HepG2 (cell line): Measurements from ENCODE around the gene ZNF846. TPM values are rescaled to one million over a fixed set of nuclear protein-coding genes. Genes with fewer than 3 reads are reported as not detected.

ENCODE experiments used
- ATAC-seq: fragments of 200-7000 bp; cut with Tn5 transposase; 3 replicates; pipeline ENCODE4 v1.9.1; 2020; ENCODE audit warnings: mild to moderate bottlenecking, moderate library complexity
- BruUV-seq: library from RNA; stranded (reverse); fragments of 400-500 nt; replicated peaks from 2 replicates; lab custom pipeline; 2021; lab: Mats Ljungman, UMichigan
- CTCF ChIA-PET: fragments of 300-600 bp; formaldehyde crosslinking; extraction: SDS; loops from one replicate; lab custom pipeline; 2021; ENCODE audit warnings: low total read pairs, inconsistent platforms, low intra/inter-chr PET ratio; lab: Yijun Ruan, JAX
- POLR2A ChIA-PET: fragments of 350-600 bp; sonication (Branson Sonifier 250); formaldehyde crosslinking; loops from one replicate; lab custom pipeline; 2020; ENCODE audit warnings: antibody characterized with exemption, inconsistent platforms; lab: Yijun Ruan, JAX
- DNase-seq: peaks from one replicate; pipeline ENCODE4 v3.0.0-alpha.2; 2015; ENCODE audit warnings: low spot score
- FAIRE-seq: peaks from 3 replicates; lab custom pipeline; 2011; peaks lifted over from hg19 to GRCh38; lab: Jason Lieb, UNC
- H2AFZ ChIP-seq: one replicate; pipeline ENCODE4 v1.6.1; 2011; ENCODE audit warnings: low read length, inconsistent platforms
- H3K27ac ChIP-seq: fragments of 300-600 bp; 3 replicates; pipeline ENCODE4 v1.8.0; 2011; ENCODE audit warnings: mixed run types, mild to moderate bottlenecking, mixed read lengths, low read length, inconsistent platforms; ENCODE audit not compliant: insufficient read depth; ENCODE audit errors: extremely low read length
- H3K27me3 ChIP-seq, 2 experiments: fragments of 200-600 bp in 1 of 2; 2 replicates in 1 of 2; 3 replicates in 1 of 2; pipeline versions ENCODE4 v1.6.0 to v1.8.0; 2011; ENCODE audit warnings: low read length in 2 of 2, mild to moderate bottlenecking in 2 of 2, moderate library complexity in 2 of 2, inconsistent platforms in 1 of 2; ENCODE audit not compliant: insufficient read depth in 2 of 2, control insufficient read depth in 1 of 2
- H3K36me3 ChIP-seq, 2 experiments: fragments of 200-600 bp in 1 of 2; replicated peaks in 1 of 2; 2 replicates in 1 of 2; 3 replicates in 1 of 2; pipeline versions ENCODE4 v1.5.1 to v1.8.0; 2011; ENCODE audit warnings: low read length in 2 of 2, inconsistent platforms in 1 of 2; ENCODE audit not compliant: insufficient read depth in 2 of 2, control insufficient read depth in 1 of 2
- H3K4me1 ChIP-seq: 2 replicates; pipeline ENCODE4 v1.5.1; 2012; ENCODE audit warnings: low read length, inconsistent platforms; ENCODE audit not compliant: insufficient read depth
- H3K4me2 ChIP-seq: 2 replicates; pipeline ENCODE4 v1.6.0; 2011; ENCODE audit warnings: low read depth, low read length, inconsistent platforms
- H3K4me3 ChIP-seq, 3 experiments: fragments of 200-600 bp in 1 of 3; sonication (generic), shearing (Covaris generic) in 1 of 3; replicated peaks in 1 of 3; 2 replicates each; pipeline ENCODE4 v1.5.1; 2011 to 2016; ENCODE audit warnings: low read length in 3 of 3, inconsistent platforms in 2 of 3, low read depth in 2 of 3, mild to moderate bottlenecking in 2 of 3, control low read depth in 1 of 3, mixed read lengths in 1 of 3; ENCODE audit not compliant: insufficient read depth in 1 of 3
- H3K79me2 ChIP-seq: one replicate; pipeline ENCODE4 v1.6.1; 2011; ENCODE audit warnings: low read length, inconsistent platforms; ENCODE audit not compliant: insufficient read depth
- H3K9ac ChIP-seq: 2 replicates; pipeline ENCODE4 v1.6.0; 2011; ENCODE audit warnings: mild to moderate bottlenecking, low read depth, low read length, inconsistent platforms; ENCODE audit not compliant: insufficient read depth
- H3K9me3 ChIP-seq: 2 replicates; pipeline ENCODE4 v1.5.1; 2012; ENCODE audit warnings: mild to moderate bottlenecking, low read length
- H4K20me1 ChIP-seq: 2 replicates; pipeline ENCODE4 v1.6.0; 2011; ENCODE audit warnings: inconsistent platforms, mild to moderate bottlenecking, low read length, moderate library complexity; ENCODE audit not compliant: insufficient read depth
- ATAD3A ChIP-seq: sonication (generic); formaldehyde crosslinking; IDR thresholded peaks from 2 replicates; pipeline ENCODE4 v1.4.0; 2020; ENCODE audit warnings: missing genetic modification reagents
- GATAD1 ChIP-seq: IDR thresholded peaks from 2 replicates; pipeline ENCODE4 v1.6.1; 2016; ENCODE audit warnings: missing genetic modification reagents, missing compliant biosample characterization
- LBX2 ChIP-seq: sonication (generic); formaldehyde crosslinking; IDR thresholded peaks from 2 replicates; pipeline ENCODE4 v1.5.0; 2020; ENCODE audit warnings: missing genetic modification reagents, mild to moderate bottlenecking, borderline replicate concordance
- MAX ChIP-seq: IDR thresholded peaks from 2 replicates; pipeline ENCODE4 v1.6.1; 2012; ENCODE audit warnings: inconsistent platforms
- MEIS2 ChIP-seq: sonication (generic); formaldehyde crosslinking; IDR thresholded peaks from 2 replicates; pipeline ENCODE4 v1.9.0; 2021; ENCODE audit warnings: mild to moderate bottlenecking, missing genetic modification reagents
- PLRG1 ChIP-seq: fragments of 450-650 bp; conservative IDR thresholded peaks from 2 replicates; pipeline ENCODE4 v1.6.1; 2016
- SETDB1 ChIP-seq: sonication (generic); formaldehyde crosslinking; IDR thresholded peaks from 2 replicates; pipeline ENCODE4 v1.5.1; 2020; ENCODE audit warnings: missing genetic modification reagents, mild to moderate bottlenecking, borderline replicate concordance
- SMAD1 ChIP-seq: sonication (generic); formaldehyde crosslinking; IDR thresholded peaks from 2 replicates; pipeline ENCODE4 v1.4.0; 2020; ENCODE audit warnings: missing genetic modification reagents, low read depth, mild to moderate bottlenecking, borderline replicate concordance
- SNAI1 ChIP-seq: sonication (generic); formaldehyde crosslinking; IDR thresholded peaks from 2 replicates; pipeline ENCODE4 v1.5.0; 2020; ENCODE audit warnings: mild to moderate bottlenecking, missing genetic modification reagents, borderline replicate concordance
- TBX2 ChIP-seq: sonication (generic); formaldehyde crosslinking; IDR thresholded peaks from 2 replicates; pipeline ENCODE4 v1.5.0; 2020; ENCODE audit warnings: missing genetic modification reagents, mild to moderate bottlenecking, borderline replicate concordance
- TRAFD1 ChIP-seq: sonication (generic); formaldehyde crosslinking; IDR thresholded peaks from 2 replicates; pipeline ENCODE4 v1.5.1; 2020; ENCODE audit warnings: missing genetic modification reagents, mild to moderate bottlenecking, borderline replicate concordance
- YEATS2 ChIP-seq: sonication (generic); formaldehyde crosslinking; IDR thresholded peaks from 2 replicates; pipeline ENCODE4 v1.4.0; 2020; ENCODE audit warnings: missing genetic modification reagents, borderline replicate concordance
- ZBTB43 ChIP-seq: sonication (generic); formaldehyde crosslinking; conservative IDR thresholded peaks from 2 replicates; pipeline ENCODE4 v1.4.0; 2020; ENCODE audit warnings: missing genetic modification reagents
- ZBTB49 ChIP-seq: sonication (generic); formaldehyde crosslinking; IDR thresholded peaks from 2 replicates; pipeline ENCODE4 v1.4.0; 2020; ENCODE audit warnings: missing genetic modification reagents, borderline replicate concordance
- ZNF296 ChIP-seq: sonication (generic); formaldehyde crosslinking; conservative IDR thresholded peaks from 2 replicates; pipeline ENCODE4 v1.5.0; 2020; ENCODE audit warnings: mild to moderate bottlenecking, missing genetic modification reagents
- ZNF432 ChIP-seq: sonication (generic); formaldehyde crosslinking; IDR thresholded peaks from 2 replicates; pipeline ENCODE4 v1.5.0; 2020; ENCODE audit warnings: missing genetic modification reagents, mild to moderate bottlenecking, borderline replicate concordance
- ZNF556 ChIP-seq: sonication (generic); formaldehyde crosslinking; IDR thresholded peaks from 2 replicates; pipeline ENCODE4 v1.4.0; 2020; ENCODE audit warnings: mild to moderate bottlenecking, missing genetic modification reagents, borderline replicate concordance
- WGBS: methylation state at CpG from one replicate; pipeline ENCODE4 v1.1.6; 2017; ENCODE audit warnings: low lambda C conversion rate; 5-methylcytosine and 5-hydroxymethylcytosine counted together
- in situ Hi-C: cut with HindIII; loops from 2 replicates; pipeline ENCODE4 v1.10.0; 2017; ENCODE audit warnings: low pct_unique_long_range_greater_than_20kb; ENCODE audit not compliant: extremely low pct_ligation_motif_present
- intact Hi-C: fragments of 100-400 bp; cut with micrococcal nuclease; formaldehyde crosslinking; loops from one replicate; pipeline ENCODE4 v1.10.0; 2022; ENCODE audit not compliant: unreplicated experiment
- polyA plus RNA-seq, 8 experiments: library from polyadenylated mRNA; depleted of rRNA in 3 of 8; stranded (reverse) in 7 of 8; unstranded in 1 of 8; fragments of >200 nt; fragmentation: Illumina TruSeq in 4 of 8; extraction: Trizol in 4 of 8; gene quantifications; 2 replicates each; pipeline versions ENCODE4 v1.2.1 to v1.2.3, GENCODE V29; 2011 to 2016; ENCODE audit warnings: low read depth in 4 of 8, missing spikeins in 1 of 8, mixed read lengths in 1 of 8; ENCODE audit not compliant: insufficient read depth in 1 of 8
- total RNA-seq, 5 experiments: library from RNA; depleted of rRNA; stranded (reverse); fragments of >200 nt; fragmentation: Illumina TruSeq; extraction: Trizol; gene quantifications; 2 replicates each; pipeline ENCODE4 v1.2.3, GENCODE V29; 2016; ENCODE audit warnings: low read depth in 1 of 5

The ZNF846 gene
- total and polyA plus RNA-seq, 2 of the 13 experiments (the other 11 are each of a cell fraction or from before 2014, with no cell fraction given), result 4.8 to 5.4 TPM

- TF ChIP-seq ZNF432 (CRISPR knock-in tag), result no peak
- no peak for TF ChIP-seq SMAD1 (CRISPR knock-in tag)
- no peak for TF ChIP-seq PLRG1
- TF ChIP-seq SETDB1 (CRISPR knock-in tag), result no peak
- TF ChIP-seq ZBTB43 (CRISPR knock-in tag), result no peak
- TF ChIP-seq ATAD3A (CRISPR knock-in tag), result no peak
- TF ChIP-seq TRAFD1 (CRISPR knock-in tag), result no peak
- TF ChIP-seq MAX, result no peak
- TF ChIP-seq ZNF296 (CRISPR knock-in tag), result no peak
- no peak for TF ChIP-seq YEATS2 (CRISPR knock-in tag)
- no peak for TF ChIP-seq MEIS2 (CRISPR knock-in tag)
- no peak for TF ChIP-seq TBX2 (CRISPR knock-in tag)
- no peak for TF ChIP-seq ZNF556 (CRISPR knock-in tag)
- no peak for TF ChIP-seq ZBTB49 (CRISPR knock-in tag)
- no peak for TF ChIP-seq SNAI1 (CRISPR knock-in tag)
- TF ChIP-seq LBX2 (CRISPR knock-in tag), result no peak
- TF ChIP-seq GATAD1 (CRISPR knock-in tag), result no peak
- 94% methylated on average over 8 of the region's 11 CpGs for WGBS
- no peaks in the 10 kb centered on the region for H3K4me1 ChIP-seq
- H3K36me3 ChIP-seq, result peaks cover 12 to 28% of the 10 kb centered on the region in 2 experiments
- in situ Hi-C loops, result no loop called here
- H4K20me1 ChIP-seq, result no peaks in the 10 kb centered on the region
- POLR2A ChIA-PET, result interaction anchor here (1.4 kb wide), 1 partner anchor 10 kb away, joined by 3 read pairs; the partner anchor contains the start of gene FBXL12
- CTCF ChIA-PET, result no interaction called here
- no peak overlapping the region for H3K27ac ChIP-seq
- no TSS peak for BruUV-seq
- ATAC-seq (no peak; the same call in 2 of the 3 replicates), DNase-seq (no peak), FAIRE-seq (no peak)
- no peaks in the 10 kb centered on the region for H3K27me3 ChIP-seq
- H3K79me2 ChIP-seq, result peaks cover 3% of the 10 kb centered on the region
- H3K9me3 ChIP-seq, result no peaks in the 10 kb centered on the region
- no peak overlapping the region for H3K9ac ChIP-seq
- H3K4me2 ChIP-seq, result no peak overlapping the region
- H2AFZ ChIP-seq, result no peak overlapping the region
- intact Hi-C loops, result no loop called here
- no peak overlapping the region for H3K4me3 ChIP-seq
Observed at GRCh38 chr19:9808855-9809824, 40.6 kb upstream of the ZNF846 start.
